Keratinocyte (primary cell): ENCODE measurements around the gene MAMDC2. TPM values are rescaled to one million over a fixed set of nuclear protein-coding genes. Genes with fewer than 3 reads are reported as not detected.

Experiments
- DNase-seq: peaks from one replicate; pipeline ENCODE4 v3.0.0-alpha.2; 2011; ENCODE audit warnings: low read depth, missing footprints, low spot score
- FAIRE-seq: peaks from 2 replicates; lab custom pipeline; 2011; peaks lifted over from hg19 to GRCh38; lab: Jason Lieb, UNC
- H2AFZ ChIP-seq: 2 replicates; pipeline ENCODE4 v1.6.0; 2012; ENCODE audit warnings: low read length, control low read depth, inconsistent platforms; ENCODE audit not compliant: control insufficient read depth
- H3K27ac ChIP-seq: 2 replicates; pipeline ENCODE4 v1.5.1; 2011; ENCODE audit warnings: low read length; ENCODE audit not compliant: control insufficient read depth, insufficient read depth
- H3K27me3 ChIP-seq: 3 replicates; pipeline ENCODE4 v1.6.0; 2011; ENCODE audit warnings: low read length; ENCODE audit not compliant: control insufficient read depth, insufficient read depth; ENCODE audit errors: extremely low read depth
- H3K36me3 ChIP-seq, 2 experiments: 2 replicates in 1 of 2; 3 replicates in 1 of 2; pipeline ENCODE4 v1.5.1; 2011; ENCODE audit warnings: low read length in 2 of 2, mild to moderate bottlenecking in 1 of 2; ENCODE audit not compliant: control insufficient read depth in 2 of 2, insufficient read depth in 2 of 2; ENCODE audit errors: extremely low read depth in 1 of 2
- H3K4me1 ChIP-seq: 3 replicates; pipeline ENCODE4 v1.5.1; 2011; ENCODE audit warnings: low read length; ENCODE audit not compliant: control insufficient read depth, insufficient read depth; ENCODE audit errors: extremely low read depth
- H3K4me2 ChIP-seq: 3 replicates; pipeline ENCODE4 v1.6.0; 2011; ENCODE audit warnings: low read depth, low read length; ENCODE audit not compliant: control insufficient read depth, insufficient read depth; ENCODE audit errors: extremely low read depth
- H3K4me3 ChIP-seq, 3 experiments: fragments of 200-600 bp in 1 of 3; sonication (generic) in 1 of 3; 2 replicates in 2 of 3; 3 replicates in 1 of 3; pipeline ENCODE4 v1.5.1; 2011 to 2016; ENCODE audit warnings: low read length in 3 of 3, mild to moderate bottlenecking in 3 of 3, control low read depth in 2 of 3, inconsistent platforms in 1 of 3, low read depth in 1 of 3, mixed read lengths in 1 of 3, mixed run types in 1 of 3, moderate library complexity in 1 of 3; ENCODE audit not compliant: control insufficient read depth in 2 of 3, insufficient read depth in 2 of 3; ENCODE audit errors: extremely low read depth in 1 of 3
- H3K79me2 ChIP-seq: 2 replicates; pipeline ENCODE4 v1.6.0; 2012; ENCODE audit warnings: low read length; ENCODE audit not compliant: control insufficient read depth, insufficient read depth
- H3K9ac ChIP-seq: 3 replicates; pipeline ENCODE4 v1.6.0; 2011; ENCODE audit warnings: low read length; ENCODE audit not compliant: control insufficient read depth, insufficient read depth; ENCODE audit errors: extremely low read depth
- H3K9me1 ChIP-seq: 3 replicates; pipeline ENCODE4 v1.6.0; 2011; ENCODE audit warnings: low read length; ENCODE audit not compliant: control insufficient read depth, insufficient read depth; ENCODE audit errors: extremely low read depth
- H3K9me3 ChIP-seq: 2 replicates; pipeline ENCODE4 v1.5.1; 2012; ENCODE audit warnings: low read depth, low read length; ENCODE audit not compliant: control insufficient read depth
- H4K20me1 ChIP-seq: 3 replicates; pipeline ENCODE4 v1.6.0; 2011; ENCODE audit warnings: low read length; ENCODE audit not compliant: control insufficient read depth, insufficient read depth; ENCODE audit errors: extremely low read depth
- EZH2 ChIP-seq: IDR thresholded peaks from one replicate; pipeline ENCODE4 v1.6.1; 2012; ENCODE audit warnings: inconsistent platforms, mild to moderate bottlenecking, low read length, moderate library complexity
- dilution Hi-C: fragments of 300-500 bp; cut with MboI; formaldehyde crosslinking; loops from one replicate; pipeline ENCODE4 v1.7.0; 2020; ENCODE audit warnings: low sequenced_read_pairs; ENCODE audit not compliant: extremely low pct_ligation_motif_present
- polyA plus RNA-seq, 5 experiments: library from polyadenylated mRNA; depleted of rRNA in 3 of 5; stranded (reverse) in 3 of 5; stranded (forward) in 1 of 5; unstranded in 1 of 5; fragments of >200 nt; gene quantifications; 1 replicate in 1 of 5; 2 replicates in 3 of 5; 3 replicates in 1 of 5; pipeline versions ENCODE4 v1.2.1 to v1.2.3, GENCODE V29; 2011 to 2012; ENCODE audit warnings: missing spikeins in 2 of 5, low read depth in 1 of 5, low replicate concordance in 1 of 5
- TF ChIP-seq, protein P1 (sequence below), 3 experiments: IDR thresholded peaks in 1 of 3; conservative IDR thresholded peaks in 1 of 3; optimal IDR thresholded peaks in 1 of 3; 2 replicates in 2 of 3; 3 replicates in 1 of 3; pipeline versions ENCODE3 to v1.5.1; 2011; ENCODE audit warnings: low read length in 3 of 3, mild to moderate bottlenecking in 3 of 3, moderate library complexity in 2 of 3, control low read depth in 1 of 3, inconsistent platforms in 1 of 3; ENCODE audit not compliant: insufficient read depth in 2 of 3; ENCODE audit errors: extremely low read depth in 1 of 3

The MAMDC2 gene
- polyA plus RNA-seq, 1 donor (not counting 4 experiments of a cell fraction or from before 2014, with no cell fraction given): 4.2 TPM

- no peak for FAIRE-seq
These were observed 93.9 kb downstream of the MAMDC2 start for GRCh38 chr9:70137577-70137976.

GRCh38 chr9:70142101-70142500, 98.5 kb downstream of the MAMDC2 start:
- Histone ChIP-seq H3K9ac (no peak overlapping the region), H3K27me3 (no peaks in the 10 kb centered on the region), H3K4me2 (no peak overlapping the region), H2AFZ (no peak overlapping the region), H3K36me3 (no peaks in the 10 kb centered on the region), H3K27ac (no peak overlapping the region), H3K4me1 (peaks cover 5% of the 10 kb centered on the region), H4K20me1 (no peaks in the 10 kb centered on the region), H3K4me3 (no peak overlapping the region), H3K79me2 (no peaks in the 10 kb centered on the region), H3K9me3 (no peaks in the 10 kb centered on the region), H3K9me1 (no peaks in the 10 kb centered on the region)
- FAIRE-seq (no peak), DNase-seq (no peak)
- dilution Hi-C loops: no loop called here
- TF ChIP-seq EZH2: no peak
- TF ChIP-seq, protein P1, sequence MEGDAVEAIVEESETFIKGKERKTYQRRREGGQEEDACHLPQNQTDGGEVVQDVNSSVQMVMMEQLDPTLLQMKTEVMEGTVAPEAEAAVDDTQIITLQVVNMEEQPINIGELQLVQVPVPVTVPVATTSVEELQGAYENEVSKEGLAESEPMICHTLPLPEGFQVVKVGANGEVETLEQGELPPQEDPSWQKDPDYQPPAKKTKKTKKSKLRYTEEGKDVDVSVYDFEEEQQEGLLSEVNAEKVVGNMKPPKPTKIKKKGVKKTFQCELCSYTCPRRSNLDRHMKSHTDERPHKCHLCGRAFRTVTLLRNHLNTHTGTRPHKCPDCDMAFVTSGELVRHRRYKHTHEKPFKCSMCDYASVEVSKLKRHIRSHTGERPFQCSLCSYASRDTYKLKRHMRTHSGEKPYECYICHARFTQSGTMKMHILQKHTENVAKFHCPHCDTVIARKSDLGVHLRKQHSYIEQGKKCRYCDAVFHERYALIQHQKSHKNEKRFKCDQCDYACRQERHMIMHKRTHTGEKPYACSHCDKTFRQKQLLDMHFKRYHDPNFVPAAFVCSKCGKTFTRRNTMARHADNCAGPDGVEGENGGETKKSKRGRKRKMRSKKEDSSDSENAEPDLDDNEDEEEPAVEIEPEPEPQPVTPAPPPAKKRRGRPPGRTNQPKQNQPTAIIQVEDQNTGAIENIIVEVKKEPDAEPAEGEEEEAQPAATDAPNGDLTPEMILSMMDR (optimal IDR thresholded peaks at IDR 0.05 in 1 of 3, IDR thresholded peaks at IDR 0.05 in 1 of 3, conservative IDR thresholded peaks at IDR 0.05 in 1 of 3; ENCODE audit: extremely low read depth in 1 of 3, insufficient read depth in 2 of 3, low read length in 3 of 3): no peak

More at GRCh38 chr9:70137577-70137976, 93.9 kb downstream of the MAMDC2 start:
- Histone ChIP-seq H3K9me3 (no peaks in the 10 kb centered on the region), H3K4me2 (no peak overlapping the region), H3K4me1 (peaks cover 27% of the 10 kb centered on the region), H3K27ac (no peak overlapping the region), H2AFZ (no peak overlapping the region), H3K36me3 (no peaks in the 10 kb centered on the region), H3K79me2 (no peaks in the 10 kb centered on the region), H4K20me1 (no peaks in the 10 kb centered on the region), H3K27me3 (no peaks in the 10 kb centered on the region), H3K9ac (no peak overlapping the region), H3K4me3 (no peak overlapping the region), H3K9me1 (no peaks in the 10 kb centered on the region)
- TF ChIP-seq EZH2: no peak
- TF ChIP-seq, protein P1 (optimal IDR thresholded peaks at IDR 0.05 in 1 of 3, IDR thresholded peaks at IDR 0.05 in 1 of 3, conservative IDR thresholded peaks at IDR 0.05 in 1 of 3; ENCODE audit: extremely low read depth in 1 of 3, insufficient read depth in 2 of 3, low read length in 3 of 3): no peak
- dilution Hi-C loops: no loop called here
- no peak for DNase-seq
